HG03521 (cell line): ENCODE data around the gene TRAPPC14.

Experiments
- ATAC-seq: cut with Tn5 transposase; IDR thresholded peaks from one replicate; pipeline ENCODE4 v1.9.1; 2021; ENCODE audit warnings: mild to moderate bottlenecking, moderate library complexity; ENCODE audit not compliant: unreplicated experiment

Gene TRAPPC14

GRCh38 chr7:100126931-100127865, 31.3 kb downstream of the TRAPPC14 start, which contains the start of gene MBLAC1:
Gene MBLAC1, plus strand, starts transcription at chr7:100126967. Its CDS starts 429 bp downstream, at chr7:100127396.
- ATAC-seq: peak; percentile 67

- ATAC-seq: peak; percentile 4
These were observed 32.1 kb downstream of the TRAPPC14 start for GRCh38 chr7:100126239-100126930.

DNA sequence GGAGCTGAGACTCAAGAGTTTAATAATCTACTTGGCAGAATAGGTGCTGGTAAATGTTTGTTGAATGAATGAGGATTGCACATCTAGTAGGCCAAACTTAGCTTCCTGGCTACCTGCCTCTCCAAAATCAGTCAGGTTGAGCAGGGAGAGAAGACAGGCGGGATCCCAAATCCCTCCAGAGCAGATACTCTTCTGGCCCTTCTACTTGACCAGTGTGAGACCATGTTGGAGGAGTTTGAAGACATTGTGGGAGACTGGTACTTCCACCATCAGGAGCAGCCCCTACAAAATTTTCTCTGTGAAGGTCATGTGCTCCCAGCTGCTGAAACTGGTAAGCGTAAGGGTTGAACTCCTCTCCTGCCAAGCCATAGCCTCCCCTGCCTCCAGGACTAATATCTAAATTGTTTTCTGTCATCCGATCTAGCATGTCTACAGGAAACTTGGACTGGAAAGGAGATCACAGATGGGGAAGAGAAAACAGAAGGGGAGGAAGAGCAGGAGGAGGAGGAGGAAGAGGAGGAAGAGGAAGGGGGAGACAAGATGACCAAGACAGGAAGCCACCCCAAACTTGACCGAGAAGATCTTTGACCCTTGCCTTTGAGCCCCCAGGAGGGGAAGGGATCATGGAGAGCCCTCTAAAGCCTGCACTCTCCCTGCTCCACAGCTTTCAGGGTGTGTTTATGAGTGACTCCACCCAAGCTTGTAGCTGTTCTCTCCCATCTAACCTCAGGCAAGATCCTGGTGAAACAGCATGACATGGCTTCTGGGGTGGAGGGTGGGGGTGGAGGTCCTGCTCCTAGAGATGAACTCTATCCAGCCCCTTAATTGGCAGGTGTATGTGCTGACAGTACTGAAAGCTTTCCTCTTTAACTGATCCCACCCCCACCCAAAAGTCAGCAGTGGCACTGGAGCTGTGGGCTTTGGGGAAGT, 34.0 kb downstream of the TRAPPC14 start:
- no peak for ATAC-seq

DNA sequence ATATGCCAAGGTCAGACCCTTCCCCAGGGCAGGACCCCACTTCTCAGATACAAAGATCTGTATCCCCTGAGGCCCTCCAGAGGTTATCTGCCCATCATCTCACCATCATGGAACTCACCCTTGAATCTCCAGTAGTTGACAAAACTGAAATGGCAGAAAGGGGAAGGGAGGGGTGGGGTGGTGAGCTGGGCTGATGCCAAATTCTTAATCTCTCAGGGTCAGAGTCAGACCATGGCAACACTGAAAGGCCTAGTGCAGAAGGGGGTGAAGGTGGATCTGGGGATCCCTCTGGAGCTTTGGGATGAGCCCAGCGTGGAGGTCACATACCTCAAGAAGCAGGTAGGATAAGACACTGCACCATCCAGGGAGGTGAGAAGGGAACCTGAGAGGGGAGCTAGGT, 36.0 kb downstream of the TRAPPC14 start:
- no peak for ATAC-seq

GRCh38 chr7:100122067-100122466, 36.5 kb downstream of the TRAPPC14 start:
- no peak for ATAC-seq

DNA sequence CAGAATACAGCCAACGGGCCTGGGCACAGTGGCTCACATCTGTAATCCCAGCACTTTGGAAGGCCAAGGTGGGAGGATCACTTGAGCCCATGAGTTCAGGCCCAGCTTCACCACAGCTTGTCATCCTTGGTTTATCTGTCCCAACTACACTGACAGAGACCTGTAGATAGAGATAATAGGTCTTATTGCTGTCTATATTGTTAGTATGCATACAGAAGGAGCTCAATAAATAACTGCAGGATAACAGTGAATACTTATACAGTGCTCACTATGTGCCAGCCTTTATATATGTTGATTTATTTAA, 37.8 kb downstream of the TRAPPC14 start:
- no peak for ATAC-seq

DNA sequence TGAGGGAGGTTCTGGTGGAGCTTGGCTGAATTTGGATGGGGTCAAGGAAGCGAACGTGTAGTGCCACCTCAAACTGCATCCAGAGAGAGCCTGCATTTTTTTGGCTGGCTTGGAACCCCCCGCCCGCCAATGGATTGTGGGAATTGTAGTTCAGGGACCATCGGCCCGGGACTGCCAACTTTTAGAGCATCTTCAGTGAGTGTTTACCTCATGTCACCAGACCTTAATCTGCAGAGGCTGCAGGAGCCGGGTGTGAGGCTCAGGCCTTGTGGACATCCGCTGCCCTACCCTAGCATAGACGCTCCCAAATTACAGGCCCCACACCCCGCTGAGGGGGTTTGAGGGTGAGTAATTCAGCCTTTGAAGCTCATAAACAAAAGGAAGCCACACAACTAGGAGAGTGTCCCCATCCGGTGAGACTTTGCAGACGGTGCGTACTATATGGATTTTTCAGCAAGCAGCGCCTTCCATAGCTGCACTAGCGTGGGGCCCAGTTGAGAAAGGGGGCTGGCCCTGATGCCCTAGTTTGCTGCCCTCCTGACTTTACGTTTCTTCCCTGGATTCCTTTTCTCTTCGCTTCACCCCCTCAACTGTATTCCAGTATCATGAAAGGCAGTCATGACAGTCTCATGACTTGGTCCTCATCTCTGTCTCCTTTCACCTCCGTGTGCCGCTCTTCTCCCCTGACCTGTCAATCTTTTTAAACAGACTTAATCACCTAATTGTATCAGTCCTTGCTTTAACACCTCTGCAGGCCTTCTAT, 38.4 kb downstream of the TRAPPC14 start:
- peak; percentile 8 for ATAC-seq

GRCh38 chr7:100119072-100119969, 39.2 kb downstream of the TRAPPC14 start, which contains the start of the genes CNPY4 and TAF6:
Gene CNPY4, plus strand, starts transcription at chr7:100119634. Its CDS starts 111 bp downstream, at chr7:100119745.
Gene TAF6, minus strand, starts transcription at chr7:100119358. Its CDS starts 5,149 bp downstream, at chr7:100114209.
- peak; percentile 73 for ATAC-seq

GRCh38 chr7:100118388-100119071, 40.0 kb downstream of the TRAPPC14 start:
- no peak for ATAC-seq

DNA sequence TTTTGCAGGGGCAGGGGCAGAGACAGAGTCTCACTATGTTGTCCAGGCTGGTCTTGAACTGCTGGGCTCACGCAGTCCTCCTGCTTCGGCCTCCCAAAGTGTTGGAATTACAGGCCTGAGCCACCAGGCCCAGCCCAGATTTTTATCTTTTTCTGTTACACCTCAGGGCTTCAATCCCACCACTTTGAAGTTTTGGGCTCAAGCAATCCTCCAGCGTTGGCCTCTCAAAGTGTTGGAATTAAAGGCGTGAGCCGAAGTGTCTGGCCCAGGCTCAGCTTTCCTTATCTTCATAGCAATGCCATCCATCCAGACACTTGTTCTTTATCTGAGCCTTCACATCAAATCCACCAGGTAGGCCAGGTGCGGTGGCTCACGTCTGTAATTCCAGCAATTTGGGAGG, 43.5 kb downstream of the TRAPPC14 start:
- no peak for ATAC-seq

GRCh38 chr7:100111914-100112313, 46.6 kb downstream of the TRAPPC14 start:
- no peak for ATAC-seq

GRCh38 chr7:100111156-100111555, 47.4 kb downstream of the TRAPPC14 start:
- no peak for ATAC-seq

- no peak for ATAC-seq
These were observed 48.9 kb downstream of the TRAPPC14 start for GRCh38 chr7:100109521-100110163.

- ATAC-seq: no peak
These were observed 50.6 kb downstream of the TRAPPC14 start for GRCh38 chr7:100107890-100108289.

DNA sequence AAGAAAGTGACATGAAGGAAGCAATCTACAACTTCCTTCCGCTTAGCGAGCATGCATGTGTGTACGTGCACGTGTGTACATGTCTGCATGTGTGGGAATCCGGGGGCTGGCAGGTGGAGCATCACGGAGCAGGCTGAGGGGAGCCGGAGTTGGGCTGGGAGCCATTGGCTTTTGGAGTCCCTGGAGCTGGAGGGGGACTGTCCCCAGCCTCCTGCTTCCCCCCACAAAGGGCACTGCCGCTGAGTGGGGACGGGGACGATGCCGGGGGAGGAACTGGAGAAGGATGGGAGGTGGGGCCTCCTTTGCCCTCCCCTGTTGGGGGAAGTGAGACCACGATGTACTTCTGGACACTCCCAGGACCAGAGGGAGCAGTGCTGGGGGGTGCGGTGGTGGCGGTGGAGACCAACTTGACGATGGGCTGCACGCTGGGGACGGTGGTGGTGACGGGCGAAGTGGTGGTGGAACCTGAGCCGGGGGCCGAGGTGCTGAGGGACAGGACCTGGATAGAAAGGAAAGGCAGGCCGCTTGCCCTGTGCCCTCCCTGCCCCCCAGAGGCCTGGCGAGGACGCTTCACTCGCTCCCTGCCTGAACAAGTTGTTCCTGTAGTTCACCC, 51.3 kb downstream of the TRAPPC14 start:
- no peak for ATAC-seq

GRCh38 chr7:100106633-100107032, 51.9 kb downstream of the TRAPPC14 start:
- no peak for ATAC-seq

DNA sequence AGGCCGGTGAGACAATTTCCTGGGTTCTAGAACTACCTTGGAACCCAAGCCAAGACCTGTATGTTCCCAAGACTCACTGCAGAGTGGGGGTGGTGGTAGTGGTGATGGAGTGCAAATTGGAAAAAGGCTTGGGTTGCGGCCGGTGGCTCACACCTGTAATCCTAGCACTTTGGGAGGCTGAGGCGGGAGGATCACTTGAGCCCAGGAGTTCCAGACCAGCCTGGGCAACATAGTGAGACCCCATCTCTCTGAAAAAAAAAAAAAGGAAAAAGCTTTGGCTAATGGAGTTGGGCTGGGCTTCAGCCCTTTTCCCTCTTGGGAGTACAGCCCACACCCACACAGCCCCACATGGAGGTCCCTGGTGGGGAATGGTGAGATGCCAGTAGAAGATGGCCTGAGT, 53.0 kb downstream of the TRAPPC14 start:
- ATAC-seq: no peak
